Central memory CD4-positive, alpha-beta T cell (primary cell): ENCODE measurements around the gene CTNND2.

Source experiments
- DNase-seq: peaks from one replicate; pipeline ENCODE4 v3.0.0; 2022

CTNND2 gene

GRCh38 chr5:11000515-11001353 lies 903.5 kb downstream of the CTNND2 start:
- no peak for DNase-seq

GRCh38 chr5:10999714-11000113 lies 904.5 kb downstream of the CTNND2 start:
- no peak for DNase-seq

- no peak for DNase-seq
Measured at GRCh38 chr5:10995891-10996290, 908.4 kb downstream of the CTNND2 start.

- no peak for DNase-seq
Measured at GRCh38 chr5:10994091-10994986, 909.9 kb downstream of the CTNND2 start.

GRCh38 chr5:10990634-10991033 lies 913.6 kb downstream of the CTNND2 start:
- DNase-seq: no peak

- no peak for DNase-seq
Measured at GRCh38 chr5:10989577-10990263, 914.5 kb downstream of the CTNND2 start.

GRCh38 chr5:10988622-10989021 lies 915.6 kb downstream of the CTNND2 start:
- no peak for DNase-seq

- peak; percentile 46 for DNase-seq
Measured at GRCh38 chr5:10987925-10988504, 916.2 kb downstream of the CTNND2 start.

- DNase-seq: no peak
Measured at GRCh38 chr5:10987276-10987924, 916.8 kb downstream of the CTNND2 start.

- no peak for DNase-seq
Measured at GRCh38 chr5:10985721-10986110, 918.5 kb downstream of the CTNND2 start.

GRCh38 chr5:10985091-10985720 lies 919.0 kb downstream of the CTNND2 start:
- no peak for DNase-seq

- DNase-seq: no peak
Measured at GRCh38 chr5:10984021-10984715, 920.1 kb downstream of the CTNND2 start.

GRCh38 chr5:10982626-10983025 lies 921.6 kb downstream of the CTNND2 start:
- no peak for DNase-seq

GRCh38 chr5:10981932-10982331 lies 922.3 kb downstream of the CTNND2 start:
- no peak for DNase-seq

- no peak for DNase-seq
Measured at GRCh38 chr5:10977011-10977410, 927.2 kb downstream of the CTNND2 start.

GRCh38 chr5:10975945-10976344 lies 928.3 kb downstream of the CTNND2 start:
- DNase-seq: no peak

GRCh38 chr5:10974850-10975249 lies 929.4 kb downstream of the CTNND2 start:
- no peak for DNase-seq

- DNase-seq: no peak
Measured at GRCh38 chr5:10973316-10973715, 930.9 kb downstream of the CTNND2 start.

GRCh38 chr5:10969684-10970180 lies 934.5 kb downstream of the CTNND2 start:
- DNase-seq: no peak

- DNase-seq: no peak
Measured at GRCh38 chr5:10964806-10965205, 939.4 kb downstream of the CTNND2 start.

GRCh38 chr5:10958728-10959127 lies 945.5 kb downstream of the CTNND2 start:
- no peak for DNase-seq
